ENCODE measurements around the gene NEO1. TPM values are rescaled to one million over a fixed set of nuclear protein-coding genes. Genes with fewer than 3 reads are reported as not detected.

NEO1 gene
- total and polyA plus RNA-seq, 2 of the 13 experiments (the other 11 are each of a cell fraction or from before 2014, with no cell fraction given) = 8.4 to 11.0 TPM

DNA sequence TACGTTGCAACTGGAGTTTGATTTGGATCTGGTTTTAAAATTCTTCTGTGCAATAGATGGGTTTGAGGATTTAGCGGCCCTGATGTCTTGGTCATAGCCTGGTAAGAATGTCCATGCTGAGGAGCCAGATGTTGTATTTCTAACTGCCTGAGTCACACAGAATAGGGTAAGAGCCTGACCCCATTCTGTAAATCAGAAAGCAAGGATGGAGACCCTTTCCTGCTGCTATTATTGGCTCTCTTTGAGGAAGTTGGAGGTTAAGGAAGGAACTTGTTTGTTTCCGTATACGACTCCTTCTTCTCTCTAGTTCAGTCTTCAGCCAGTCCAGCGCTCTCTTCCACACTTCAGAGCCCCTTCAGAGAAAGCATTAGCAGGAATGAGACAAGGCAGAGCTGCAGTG lies 251.4 kb downstream of the NEO1 start:
- 88% methylated on average over 5 of the region's 5 CpGs for WGBS (ENCODE audit: low lambda C conversion rate)
- H3K9ac ChIP-seq (ENCODE audit: insufficient read depth, low read depth, low read length) = no peak overlapping the region
- intact Hi-C loops (cut with micrococcal nuclease; ENCODE audit: unreplicated experiment) = no loop called here
- FAIRE-seq (no peak), DNase-seq (ENCODE audit: low spot score) (no peak), ATAC-seq (no peak)
- no peak overlapping the region for H3K4me3 ChIP-seq (replicated peaks in 1 of 3; ENCODE audit: insufficient read depth in 1 of 3, low read depth in 2 of 3, low read length in 3 of 3)
- no peaks in the 10 kb centered on the region for H3K79me2 ChIP-seq (ENCODE audit: insufficient read depth, low read length)
- H2AFZ ChIP-seq (ENCODE audit: low read length) = no peak overlapping the region
- ChIA-PET CTCF (ENCODE audit: low intra/inter-chr PET ratio, low total read pairs) (no interaction called here), POLR2A (no interaction called here)
- no peaks in the 10 kb centered on the region for H4K20me1 ChIP-seq (ENCODE audit: insufficient read depth, low read length)
- no peak overlapping the region for H3K4me2 ChIP-seq (ENCODE audit: low read depth, low read length)
- BruUV-seq (replicated peaks) = no TSS peak
- H3K4me1 ChIP-seq (ENCODE audit: insufficient read depth, low read length) = no peaks in the 10 kb centered on the region
- no peak overlapping the region for H3K27ac ChIP-seq (ENCODE audit: extremely low read length, insufficient read depth, low read length)
- TF ChIP-seq SP2 (CRISPR knock-in tag; IDR thresholded peaks at IDR 0.05) (no peak), XBP1 (CRISPR knock-in tag; IDR thresholded peaks at IDR 0.05) (no peak), ZNF367 (CRISPR knock-in tag; IDR thresholded peaks at IDR 0.05; ENCODE audit: borderline replicate concordance) (no peak), ZNF549 (CRISPR knock-in tag; IDR thresholded peaks at IDR 0.05) (no peak), CHD2 (IDR thresholded peaks at IDR 0.05; ENCODE audit: low read depth, low read length) (no peak), KAT2B (IDR thresholded peaks at IDR 0.05; ENCODE audit: borderline replicate concordance, low read depth, low read length) (no peak)
- TF ChIP-seq, protein P1, sequence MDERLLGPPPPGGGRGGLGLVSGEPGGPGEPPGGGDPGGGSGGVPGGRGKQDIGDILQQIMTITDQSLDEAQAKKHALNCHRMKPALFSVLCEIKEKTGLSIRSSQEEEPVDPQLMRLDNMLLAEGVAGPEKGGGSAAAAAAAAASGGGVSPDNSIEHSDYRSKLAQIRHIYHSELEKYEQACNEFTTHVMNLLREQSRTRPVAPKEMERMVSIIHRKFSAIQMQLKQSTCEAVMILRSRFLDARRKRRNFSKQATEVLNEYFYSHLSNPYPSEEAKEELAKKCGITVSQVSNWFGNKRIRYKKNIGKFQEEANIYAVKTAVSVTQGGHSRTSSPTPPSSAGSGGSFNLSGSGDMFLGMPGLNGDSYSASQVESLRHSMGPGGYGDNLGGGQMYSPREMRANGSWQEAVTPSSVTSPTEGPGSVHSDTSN (CRISPR knock-in tag; IDR thresholded peaks at IDR 0.05) = no peak
- H3K9me3 ChIP-seq (ENCODE audit: low read length) = no peaks in the 10 kb centered on the region
- no peaks in the 10 kb centered on the region for H3K27me3 ChIP-seq (ENCODE audit: control insufficient read depth in 1 of 2, insufficient read depth in 2 of 2, low read length in 2 of 2)
- in situ Hi-C loops (cut with HindIII; ENCODE audit: extremely low pct_ligation_motif_present, low pct_unique_long_range_greater_than_20kb) = loop anchor here (10.0 kb wide), 1 partner anchor 401 kb away; no protein-coding TSS in a partner anchor
- 0 out of 5 replicates have a peak, but pooled peaks cover 0 to 3% of the 10 kb centered on the region in 2 experiments for H3K36me3 ChIP-seq (replicated peaks in 1 of 2; ENCODE audit: control insufficient read depth in 1 of 2, insufficient read depth in 2 of 2, low read length in 2 of 2)
